HepG2 (cell line): Measurements from ENCODE around the gene HELZ2. TPM values are rescaled to one million over a fixed set of nuclear protein-coding genes. Genes with fewer than 3 reads are reported as not detected.

Experiments used
- ATF7 ChIP-seq, 2 experiments: fragments of 450-650 bp in 1 of 2; sonication (generic) in 1 of 2; formaldehyde crosslinking in 1 of 2; IDR thresholded peaks; 2 replicates each; pipeline versions ENCODE4 v1.4.0 to v1.6.1; 2016 to 2020; ENCODE audit warnings: antibody characterized with exemption in 1 of 2, mild to moderate bottlenecking in 1 of 2, missing genetic modification reagents in 1 of 2
- HCFC1 ChIP-seq: fragments of 150-350 bp; IDR thresholded peaks from 2 replicates; pipeline ENCODE4 v1.6.1; 2014; ENCODE audit warnings: low read depth, low read length
- KLF9 ChIP-seq: IDR thresholded peaks from 2 replicates; pipeline ENCODE4 v1.6.1; 2016; ENCODE audit warnings: low read depth
- PRPF4 ChIP-seq: fragments of 200-400 bp; formaldehyde crosslinking; IDR thresholded peaks from 2 replicates; pipeline ENCODE4 v1.6.1; 2016; ENCODE audit warnings: low read length, low read depth; ENCODE audit not compliant: poor library complexity, severe bottlenecking
- REXO4 ChIP-seq: sonication (generic); formaldehyde crosslinking; IDR thresholded peaks from 2 replicates; pipeline ENCODE4 v1.8.0; 2022; ENCODE audit warnings: missing genetic modification reagents, mild to moderate bottlenecking, borderline replicate concordance
- ZMAT3 ChIP-seq: sonication (generic); formaldehyde crosslinking; conservative IDR thresholded peaks from 2 replicates; pipeline ENCODE4 v1.7.0; 2021; ENCODE audit warnings: missing genetic modification reagents
- ZMYM4 ChIP-seq: sonication (generic); formaldehyde crosslinking; IDR thresholded peaks from 2 replicates; pipeline ENCODE4 v1.8.1; 2023; ENCODE audit warnings: mild to moderate bottlenecking, missing genetic modification reagents
- ZNF329 ChIP-seq: sonication (generic); formaldehyde crosslinking; IDR thresholded peaks from 2 replicates; pipeline ENCODE4 v1.9.0; 2021; ENCODE audit warnings: low read depth, mild to moderate bottlenecking, missing genetic modification reagents
- ZNF629 ChIP-seq: sonication (generic); formaldehyde crosslinking; conservative IDR thresholded peaks from 2 replicates; pipeline ENCODE4 v1.5.0; 2020; ENCODE audit warnings: missing genetic modification reagents
- ZNF644 ChIP-seq: IDR thresholded peaks from 2 replicates; pipeline ENCODE4 v1.6.1; 2016; ENCODE audit warnings: low read depth
- ZNF761 ChIP-seq: sonication (generic); formaldehyde crosslinking; conservative IDR thresholded peaks from 2 replicates; pipeline ENCODE4 v1.4.0; 2020; ENCODE audit warnings: mild to moderate bottlenecking, missing genetic modification reagents
- ZSCAN21 ChIP-seq: sonication (generic); formaldehyde crosslinking; IDR thresholded peaks from 2 replicates; pipeline ENCODE4 v1.8.0; 2022; ENCODE audit warnings: mild to moderate bottlenecking, missing genetic modification reagents, moderate library complexity, borderline replicate concordance
- polyA plus RNA-seq, 8 experiments: library from polyadenylated mRNA; depleted of rRNA in 3 of 8; stranded (reverse) in 7 of 8; unstranded in 1 of 8; fragments of >200 nt; fragmentation: Illumina TruSeq in 4 of 8; extraction: Trizol in 4 of 8; gene quantifications; 2 replicates each; pipeline versions ENCODE4 v1.2.1 to v1.2.3, GENCODE V29; 2011 to 2016; ENCODE audit warnings: low read depth in 4 of 8, missing spikeins in 1 of 8, mixed read lengths in 1 of 8; ENCODE audit not compliant: insufficient read depth in 1 of 8
- total RNA-seq, 5 experiments: library from RNA; depleted of rRNA; stranded (reverse); fragments of >200 nt; fragmentation: Illumina TruSeq; extraction: Trizol; gene quantifications; 2 replicates each; pipeline ENCODE4 v1.2.3, GENCODE V29; 2016; ENCODE audit warnings: low read depth in 1 of 5
- TF ChIP-seq, protein P1 (sequence below), 2 experiments: fragments of 450-650 bp in 1 of 2; sonication (generic) in 1 of 2; formaldehyde crosslinking in 1 of 2; IDR thresholded peaks; 2 replicates each; pipeline versions ENCODE4 v1.6.1 to v1.8.0; 2016 to 2022; ENCODE audit warnings: antibody characterized with exemption in 1 of 2, mild to moderate bottlenecking in 1 of 2, missing genetic modification reagents in 1 of 2
- TF ChIP-seq, protein P2 (sequence below): sonication (generic); formaldehyde crosslinking; IDR thresholded peaks from 2 replicates; pipeline ENCODE4 v1.4.0; 2020; ENCODE audit warnings: low read depth, mild to moderate bottlenecking, missing genetic modification reagents
- TF ChIP-seq, protein P3 (sequence below): IDR thresholded peaks from 2 replicates; pipeline ENCODE4 v1.6.1; 2016; ENCODE audit warnings: mild to moderate bottlenecking, missing biosample characterization, missing genetic modification reagents
- TF ChIP-seq, protein P4 (sequence below): sonication (generic); formaldehyde crosslinking; IDR thresholded peaks from 2 replicates; pipeline ENCODE4 v1.5.0; 2020; ENCODE audit warnings: mild to moderate bottlenecking, missing genetic modification reagents

The HELZ2 gene
- total and polyA plus RNA-seq, 2 of the 13 experiments (the other 11 are each of a cell fraction or from before 2014, with no cell fraction given): 9.6 to 10.1 TPM

DNA sequence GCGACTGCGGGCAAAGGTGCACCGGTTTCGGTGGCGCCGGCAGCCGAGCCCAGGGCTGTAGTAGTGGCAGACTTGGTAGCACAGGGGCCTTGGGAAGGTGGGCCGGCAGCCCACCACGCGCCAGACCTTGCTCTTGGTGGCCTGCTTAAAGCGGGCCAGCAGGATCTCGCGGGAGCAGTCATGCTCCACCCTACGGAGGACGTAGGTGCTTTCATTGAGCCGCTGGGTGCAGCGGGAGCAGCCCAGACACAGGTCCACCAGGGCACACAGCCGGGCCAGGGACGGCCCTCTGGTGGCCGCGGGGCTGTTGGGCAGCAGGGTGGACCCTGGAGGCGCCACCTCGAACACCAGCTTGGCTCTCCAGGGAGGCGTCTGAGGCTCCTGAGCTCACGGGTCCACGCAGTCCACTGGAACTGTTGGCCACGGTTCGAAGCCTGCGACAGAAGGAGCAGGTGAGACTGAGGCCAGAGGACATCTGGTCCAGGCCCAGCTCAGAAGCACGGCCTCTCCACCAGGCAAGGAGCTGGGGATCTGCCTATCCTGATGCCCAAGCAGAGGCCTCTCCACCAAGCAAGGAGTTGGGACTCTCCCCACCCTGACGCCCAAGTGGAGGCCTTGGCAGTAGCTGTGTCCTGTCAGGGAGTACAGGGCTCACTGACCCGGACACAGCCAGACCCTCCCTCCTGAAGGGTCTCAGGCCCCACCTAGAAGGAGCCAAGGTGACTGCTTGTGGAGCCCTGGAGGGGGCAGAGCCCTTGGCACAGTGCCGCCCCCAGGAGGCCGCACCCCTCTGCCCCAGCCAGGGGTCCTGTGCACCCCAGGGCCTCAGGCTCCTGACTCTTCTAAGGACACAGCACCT, 1.0 kb downstream of the HELZ2 start (continued):
- TF ChIP-seq, protein P1, sequence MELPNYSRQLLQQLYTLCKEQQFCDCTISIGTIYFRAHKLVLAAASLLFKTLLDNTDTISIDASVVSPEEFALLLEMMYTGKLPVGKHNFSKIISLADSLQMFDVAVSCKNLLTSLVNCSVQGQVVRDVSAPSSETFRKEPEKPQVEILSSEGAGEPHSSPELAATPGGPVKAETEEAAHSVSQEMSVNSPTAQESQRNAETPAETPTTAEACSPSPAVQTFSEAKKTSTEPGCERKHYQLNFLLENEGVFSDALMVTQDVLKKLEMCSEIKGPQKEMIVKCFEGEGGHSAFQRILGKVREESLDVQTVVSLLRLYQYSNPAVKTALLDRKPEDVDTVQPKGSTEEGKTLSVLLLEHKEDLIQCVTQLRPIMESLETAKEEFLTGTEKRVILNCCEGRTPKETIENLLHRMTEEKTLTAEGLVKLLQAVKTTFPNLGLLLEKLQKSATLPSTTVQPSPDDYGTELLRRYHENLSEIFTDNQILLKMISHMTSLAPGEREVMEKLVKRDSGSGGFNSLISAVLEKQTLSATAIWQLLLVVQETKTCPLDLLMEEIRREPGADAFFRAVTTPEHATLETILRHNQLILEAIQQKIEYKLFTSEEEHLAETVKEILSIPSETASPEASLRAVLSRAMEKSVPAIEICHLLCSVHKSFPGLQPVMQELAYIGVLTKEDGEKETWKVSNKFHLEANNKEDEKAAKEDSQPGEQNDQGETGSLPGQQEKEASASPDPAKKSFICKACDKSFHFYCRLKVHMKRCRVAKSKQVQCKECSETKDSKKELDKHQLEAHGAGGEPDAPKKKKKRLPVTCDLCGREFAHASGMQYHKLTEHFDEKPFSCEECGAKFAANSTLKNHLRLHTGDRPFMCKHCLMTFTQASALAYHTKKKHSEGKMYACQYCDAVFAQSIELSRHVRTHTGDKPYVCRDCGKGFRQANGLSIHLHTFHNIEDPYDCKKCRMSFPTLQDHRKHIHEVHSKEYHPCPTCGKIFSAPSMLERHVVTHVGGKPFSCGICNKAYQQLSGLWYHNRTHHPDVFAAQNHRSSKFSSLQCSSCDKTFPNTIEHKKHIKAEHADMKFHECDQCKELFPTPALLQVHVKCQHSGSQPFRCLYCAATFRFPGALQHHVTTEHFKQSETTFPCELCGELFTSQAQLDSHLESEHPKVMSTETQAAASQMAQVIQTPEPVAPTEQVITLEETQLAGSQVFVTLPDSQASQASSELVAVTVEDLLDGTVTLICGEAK (IDR thresholded peaks at IDR 0.05): no peak
- TF ChIP-seq, protein P1 (CRISPR knock-in tag; IDR thresholded peaks at IDR 0.05): peak; percentile 40; the same call in 1 of the 2 replicates
- TF ChIP-seq ZNF629 (CRISPR knock-in tag) (no peak), ZNF329 (CRISPR knock-in tag) (no peak), KLF9 (CRISPR knock-in tag) (no peak), ZNF761 (CRISPR knock-in tag) (no peak), REXO4 (0 out of 2 replicates have a peak, but pooled peaks have one; percentile 21), ATF7 (IDR thresholded peaks at IDR 0.05) (no peak), ATF7 (CRISPR knock-in tag; IDR thresholded peaks at IDR 0.05) (no peak), ZNF644 (CRISPR knock-in tag) (no peak), PRPF4 (no peak), ZMAT3 (no peak), HCFC1 (no peak), ZSCAN21 (CRISPR knock-in tag) (no peak; the same call in 1 of the 2 replicates), ZMYM4 (CRISPR knock-in tag) (no peak; the same call in 1 of the 2 replicates)
- TF ChIP-seq, protein P2, sequence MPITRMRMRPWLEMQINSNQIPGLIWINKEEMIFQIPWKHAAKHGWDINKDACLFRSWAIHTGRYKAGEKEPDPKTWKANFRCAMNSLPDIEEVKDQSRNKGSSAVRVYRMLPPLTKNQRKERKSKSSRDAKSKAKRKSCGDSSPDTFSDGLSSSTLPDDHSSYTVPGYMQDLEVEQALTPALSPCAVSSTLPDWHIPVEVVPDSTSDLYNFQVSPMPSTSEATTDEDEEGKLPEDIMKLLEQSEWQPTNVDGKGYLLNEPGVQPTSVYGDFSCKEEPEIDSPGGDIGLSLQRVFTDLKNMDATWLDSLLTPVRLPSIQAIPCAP (CRISPR knock-in tag): no peak
- TF ChIP-seq, protein P3, sequence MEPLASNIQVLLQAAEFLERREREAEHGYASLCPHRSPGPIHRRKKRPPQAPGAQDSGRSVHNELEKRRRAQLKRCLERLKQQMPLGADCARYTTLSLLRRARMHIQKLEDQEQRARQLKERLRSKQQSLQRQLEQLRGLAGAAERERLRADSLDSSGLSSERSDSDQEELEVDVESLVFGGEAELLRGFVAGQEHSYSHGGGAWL (CRISPR knock-in tag): peak; percentile 54; the same call in 1 of the 2 replicates
- TF ChIP-seq, protein P4, sequence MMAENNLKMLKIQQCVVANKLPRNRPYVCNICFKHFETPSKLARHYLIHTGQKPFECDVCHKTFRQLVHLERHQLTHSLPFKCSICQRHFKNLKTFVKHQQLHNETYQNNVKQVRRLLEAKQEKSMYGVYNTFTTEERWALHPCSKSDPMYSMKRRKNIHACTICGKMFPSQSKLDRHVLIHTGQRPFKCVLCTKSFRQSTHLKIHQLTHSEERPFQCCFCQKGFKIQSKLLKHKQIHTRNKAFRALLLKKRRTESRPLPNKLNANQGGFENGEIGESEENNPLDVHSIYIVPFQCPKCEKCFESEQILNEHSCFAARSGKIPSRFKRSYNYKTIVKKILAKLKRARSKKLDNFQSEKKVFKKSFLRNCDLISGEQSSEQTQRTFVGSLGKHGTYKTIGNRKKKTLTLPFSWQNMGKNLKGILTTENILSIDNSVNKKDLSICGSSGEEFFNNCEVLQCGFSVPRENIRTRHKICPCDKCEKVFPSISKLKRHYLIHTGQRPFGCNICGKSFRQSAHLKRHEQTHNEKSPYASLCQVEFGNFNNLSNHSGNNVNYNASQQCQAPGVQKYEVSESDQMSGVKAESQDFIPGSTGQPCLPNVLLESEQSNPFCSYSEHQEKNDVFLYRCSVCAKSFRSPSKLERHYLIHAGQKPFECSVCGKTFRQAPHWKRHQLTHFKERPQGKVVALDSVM: no peak
